HG02678 (cell line): ENCODE data around the gene KRTAP10-2.
"Not testable (repeated sequence)": the region's sequence is repeated elsewhere in the genome, so short reads cannot be mapped to it uniquely, and the experiment has no call there.

ENCODE experiments used
- ATAC-seq: cut with Tn5 transposase; IDR thresholded peaks from one replicate; pipeline ENCODE4 v1.9.1; 2021; ENCODE audit warnings: mild to moderate bottlenecking, moderate library complexity; ENCODE audit not compliant: unreplicated experiment

The KRTAP10-2 gene

DNA sequence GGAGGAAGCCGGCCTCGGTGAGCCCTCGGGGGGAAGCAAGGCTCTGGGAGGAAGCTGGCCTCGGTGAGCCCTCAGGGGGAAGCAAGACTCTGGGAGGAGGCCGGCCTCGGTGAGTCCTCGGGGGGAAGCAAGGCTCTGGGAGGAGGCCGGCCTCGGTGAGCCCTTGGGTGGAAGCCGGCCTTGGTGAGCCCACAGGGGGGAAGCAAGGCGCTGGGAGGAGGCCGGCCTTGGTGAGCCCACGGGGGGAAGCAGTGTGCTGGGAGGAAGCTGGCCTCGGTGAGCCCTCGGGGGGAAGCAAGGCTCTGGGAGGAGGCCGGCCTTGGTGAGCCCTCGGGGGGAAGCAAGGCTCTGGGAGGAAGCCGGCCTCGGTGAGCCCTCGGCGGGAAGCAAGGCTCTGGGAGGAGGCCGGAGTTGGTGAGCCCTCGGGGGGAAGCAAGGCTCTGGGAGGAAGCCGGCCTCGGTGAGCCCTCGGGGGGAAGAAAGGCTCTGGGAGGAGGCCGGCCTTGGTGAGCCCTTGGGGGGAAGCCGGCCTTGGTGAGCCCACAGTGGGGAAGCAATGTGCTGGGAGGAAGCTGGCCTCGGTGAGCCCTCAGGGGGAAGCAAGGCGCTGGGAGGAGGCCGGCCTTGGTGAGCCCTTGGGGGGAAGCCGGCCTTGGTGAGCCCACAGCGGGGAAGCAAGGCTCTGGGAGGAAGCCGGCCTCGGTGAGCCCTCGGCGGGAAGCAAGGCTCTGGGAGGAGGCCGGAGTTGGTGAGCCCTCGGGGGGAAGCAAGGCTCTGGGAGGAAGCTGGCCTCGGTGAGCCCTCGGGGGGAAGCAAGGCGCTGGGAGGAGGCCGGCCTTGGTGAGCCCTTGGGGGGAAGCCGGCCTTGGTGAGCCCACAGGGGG is 48.1 kb downstream of the KRTAP10-2 start:
- ATAC-seq: not testable (repeated sequence)

DNA sequence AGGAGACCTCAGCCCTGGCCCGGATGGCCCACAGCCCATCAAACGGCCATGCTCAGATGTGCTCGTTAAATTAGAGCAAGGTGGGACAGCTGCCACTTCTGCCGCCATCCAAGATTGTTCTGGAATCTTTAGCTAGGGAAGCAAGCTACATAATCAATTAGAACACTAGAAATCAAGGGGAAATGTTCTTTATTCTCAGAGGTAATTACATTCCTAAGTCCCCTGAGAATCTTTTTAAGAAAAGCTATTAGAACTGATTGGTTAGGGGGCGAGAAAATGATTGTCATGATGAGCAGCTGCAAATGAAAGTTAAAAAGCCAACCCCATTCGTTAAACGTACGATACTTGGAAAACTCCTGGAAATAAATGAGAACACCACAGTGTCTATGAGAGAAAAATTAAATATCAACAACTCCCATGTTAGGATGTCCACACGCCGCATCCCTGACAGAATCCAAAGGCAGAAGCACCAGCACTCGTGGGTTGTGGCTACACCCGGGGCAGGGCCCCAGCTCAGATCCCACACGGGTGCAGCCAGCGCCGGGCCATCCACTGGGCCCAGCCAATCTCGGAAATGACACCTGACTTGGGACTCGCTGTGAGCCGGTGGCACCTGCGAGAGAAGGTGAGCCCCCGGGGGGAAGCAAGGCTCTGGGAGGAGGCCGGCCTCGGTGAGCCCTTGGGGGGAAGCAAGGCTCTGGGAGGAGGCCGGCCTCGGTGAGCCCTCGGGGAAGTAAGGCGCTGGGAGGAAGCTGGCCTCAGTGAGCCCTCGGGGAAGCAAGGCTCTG is 48.9 kb downstream of the KRTAP10-2 start:
- ATAC-seq: no peak
